CD14-positive monocyte (primary cell): ENCODE results near the gene DNAJC11. TPM values are rescaled to one million over a fixed set of nuclear protein-coding genes. Genes with fewer than 3 reads are reported as not detected.

Source experiments
- DNase-seq, 3 donors: peaks; one replicate each; pipeline ENCODE4 v3.0.0-alpha.2; 2011 to 2022
- H2AFZ ChIP-seq: 2 replicates; pipeline ENCODE4 v1.6.0; 2012; ENCODE audit warnings: mild to moderate bottlenecking, low read depth, low read length, inconsistent platforms; ENCODE audit not compliant: insufficient read depth, poor library complexity, severe bottlenecking
- H3K27ac ChIP-seq, 2 donors: 1 replicate in 1 of 2; 2 replicates in 1 of 2; pipeline ENCODE4 v1.5.1; 2012 to 2013; ENCODE audit warnings: low read length in 2 of 2, control low read depth in 1 of 2, inconsistent platforms in 1 of 2, low read depth in 1 of 2, mild to moderate bottlenecking in 1 of 2
- H3K27me3 ChIP-seq, 2 donors: one replicate each; pipeline versions ENCODE4 v1.6.0 to v1.6.1; 2011 to 2013; ENCODE audit warnings: low read length in 2 of 2; ENCODE audit not compliant: control insufficient read depth in 2 of 2, insufficient read depth in 2 of 2
- H3K36me3 ChIP-seq, 2 donors: replicated peaks in 1 of 2; 1 replicate in 1 of 2; 2 replicates in 1 of 2; pipeline versions ENCODE4 v1.5.1 to v1.6.1; 2012 to 2013; ENCODE audit warnings: low read length in 2 of 2, control low read depth in 1 of 2, inconsistent platforms in 1 of 2, mild to moderate bottlenecking in 1 of 2; ENCODE audit not compliant: insufficient read depth in 2 of 2, control insufficient read depth in 1 of 2
- H3K4me1 ChIP-seq, 2 donors: 1 replicate in 1 of 2; 2 replicates in 1 of 2; pipeline versions ENCODE4 v1.5.1 to v1.6.1; 2012 to 2013; ENCODE audit warnings: low read length in 2 of 2, control low read depth in 1 of 2, inconsistent platforms in 1 of 2, mild to moderate bottlenecking in 1 of 2, moderate library complexity in 1 of 2; ENCODE audit not compliant: insufficient read depth in 2 of 2, control insufficient read depth in 1 of 2
- H3K4me2 ChIP-seq: replicated peaks from 2 replicates; pipeline ENCODE3; 2012; ENCODE audit warnings: low read length, moderate library complexity, mild to moderate bottlenecking; ENCODE audit not compliant: poor library complexity, severe bottlenecking; ENCODE audit errors: extremely low read depth
- H3K4me3 ChIP-seq, 3 experiments: fragments of 200-600 bp in 1 of 3; sonication (generic) in 1 of 3; replicated peaks in 1 of 3; 1 replicate in 2 of 3; 2 replicates in 1 of 3; pipeline ENCODE4 v1.5.1; 2011 to 2013; ENCODE audit warnings: low read length in 3 of 3, mild to moderate bottlenecking in 3 of 3, control low read depth in 2 of 3, low read depth in 2 of 3, inconsistent platforms in 1 of 3, moderate library complexity in 1 of 3
- H3K79me2 ChIP-seq: 2 replicates; pipeline ENCODE4 v1.6.0; 2012; ENCODE audit warnings: mild to moderate bottlenecking, control low read depth, inconsistent platforms, low read length, moderate library complexity; ENCODE audit not compliant: insufficient read depth
- H3K9ac ChIP-seq: 2 replicates; pipeline ENCODE4 v1.6.0; 2017; ENCODE audit warnings: low read length, mild to moderate bottlenecking; ENCODE audit not compliant: insufficient read depth, poor library complexity, severe bottlenecking
- H3K9me3 ChIP-seq, 2 donors: replicated peaks in 1 of 2; 1 replicate in 1 of 2; 2 replicates in 1 of 2; pipeline versions ENCODE4 v1.5.1 to v1.6.1; 2012 to 2013; ENCODE audit warnings: low read length in 2 of 2, control low read depth in 1 of 2; ENCODE audit not compliant: control insufficient read depth in 1 of 2, insufficient read depth in 1 of 2
- H4K20me1 ChIP-seq: 2 replicates; pipeline ENCODE4 v1.6.0; 2012; ENCODE audit warnings: mild to moderate bottlenecking, low read length, control low read depth, moderate library complexity; ENCODE audit not compliant: insufficient read depth
- H3K27ac Mint-ChIP-seq, 7 donors: one replicate each; pipeline ENCODE4 v1.8.0; 2020; ENCODE audit warnings: mild to moderate bottlenecking in 7 of 7, mixed read lengths in 7 of 7, moderate library complexity in 6 of 7, inconsistent platforms in 2 of 7
- H3K27me3 Mint-ChIP-seq, 3 donors: one replicate each; pipeline ENCODE4 v1.8.0; 2021 to 2022; ENCODE audit warnings: low read depth in 3 of 3, mild to moderate bottlenecking in 3 of 3, mixed read lengths in 3 of 3, moderate library complexity in 3 of 3, inconsistent platforms in 1 of 3
- H3K36me3 Mint-ChIP-seq, 2 donors: one replicate each; pipeline ENCODE4 v1.8.0; 2020; ENCODE audit warnings: mixed read lengths in 2 of 2, inconsistent platforms in 1 of 2, mild to moderate bottlenecking in 1 of 2
- H3K4me1 Mint-ChIP-seq: one replicate; pipeline ENCODE4 v1.8.0; 2020; ENCODE audit warnings: mild to moderate bottlenecking, mixed read lengths
- H3K4me3 Mint-ChIP-seq, 2 donors: one replicate each; pipeline ENCODE4 v1.8.0; 2020; ENCODE audit warnings: mild to moderate bottlenecking in 2 of 2, mixed read lengths in 2 of 2, moderate library complexity in 1 of 2
- H3K9me3 Mint-ChIP-seq, 7 donors: one replicate each; pipeline ENCODE4 v1.8.0; 2020 to 2022; ENCODE audit warnings: mixed read lengths in 7 of 7, mild to moderate bottlenecking in 6 of 7, moderate library complexity in 6 of 7, inconsistent platforms in 2 of 7
- WGBS: methylation state at CpG from one replicate; pipeline ENCODE4 v1.1.5; 2013; ENCODE audit warnings: missing lambda C conversion rate; ENCODE audit not compliant: insufficient coverage; 5-methylcytosine and 5-hydroxymethylcytosine counted together
- intact Hi-C, 2 donors: fragments of 100-400 bp; cut with micrococcal nuclease; formaldehyde crosslinking; loops; one replicate each; pipeline versions ENCODE4 v1.15.0 to v1.15.1; 2023
- polyA plus RNA-seq, 3 donors: library from polyadenylated mRNA; depleted of rRNA in 1 of 3; unstranded in 2 of 3; stranded (reverse) in 1 of 3; fragments of 300-500 nt in 2 of 3; fragments of >200 nt in 1 of 3; fragmentation: Illumina TruSeq in 2 of 3; gene quantifications; 1 replicate in 2 of 3; 2 replicates in 1 of 3; pipeline ENCODE4 v1.2.3, GENCODE V29; 2012 to 2021
- TF ChIP-seq, protein P1 (sequence below): fragments of 200-600 bp; IDR thresholded peaks from one replicate; pipeline ENCODE4 v1.8.0; 2022; ENCODE audit warnings: antibody characterized with exemption, mild to moderate bottlenecking

DNAJC11 gene
- polyA plus RNA-seq, 3 donors, result 9.7 to 19.9 (median 15.8) TPM

DNA sequence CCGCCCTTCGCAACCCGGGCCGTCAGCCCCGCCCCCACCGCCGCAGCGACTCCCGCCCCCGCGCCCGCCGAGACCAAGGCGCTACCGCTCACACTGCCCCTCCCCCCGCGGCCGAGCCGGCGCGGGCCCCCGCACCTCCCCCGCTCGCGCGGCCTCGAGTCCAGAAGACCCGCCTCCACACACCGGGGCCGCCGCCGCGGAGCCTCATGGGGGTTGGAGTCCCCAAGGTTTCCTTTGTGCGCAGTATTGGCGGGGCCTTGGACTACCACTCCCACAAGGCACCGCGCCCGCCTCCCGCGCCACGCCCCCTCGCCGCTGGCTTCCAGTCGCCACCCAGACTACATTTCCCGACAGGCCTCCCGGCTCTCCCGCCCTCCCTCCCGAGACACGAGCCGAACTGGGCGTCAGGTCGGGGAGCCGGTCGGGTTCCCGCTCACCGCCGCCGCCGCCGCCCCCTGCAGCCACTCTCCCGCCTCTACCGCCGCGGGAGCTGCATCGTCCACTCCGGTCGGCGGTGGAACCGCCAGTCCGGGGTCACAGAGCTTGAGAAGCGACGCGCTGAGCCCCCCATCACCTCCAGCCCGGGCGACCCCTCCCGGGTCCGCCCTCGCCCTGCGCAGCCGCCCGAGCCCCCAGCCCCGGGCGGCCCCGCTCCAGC, 88.1 kb downstream of the DNAJC11 start, which contains the start of gene PHF13:
PHF13 (plus strand) TSS at position 371 of the 658 bp plus-strand sequence. CDS start 336 bp downstream, outside the sequence.
- Mint-ChIP-seq H3K9me3 (peaks cover 0 to 4% (median 0%) of the 10 kb centered on the region in 7 donors), H3K27me3 (peaks cover 11 to 21% (median 17%) of the 10 kb centered on the region in 3 donors), H3K27ac (peak within 1 kb of the TSS; percentile 72 to 90 (median 80)), H3K36me3 (peaks cover 8 to 18% of the 10 kb centered on the region in 2 donors), H3K4me1 (peaks cover 16% of the 10 kb centered on the region), H3K4me3 (peak within 1 kb of the TSS; percentile 88 to 94)
- peaks cover 16 to 19% of the 10 kb centered on the region in 2 donors for H3K4me1 ChIP-seq
- DNase-seq, result peak; percentile 98
- intact Hi-C loops, result loop anchor here in 1 of 2 donors (1.0 kb wide), 2 partner anchors 10 to 33 kb away; no protein-coding TSS in a partner anchor
- peak within 1 kb of the TSS; percentile 31 to 76 for H3K27ac ChIP-seq
- peaks cover 6% of the 10 kb centered on the region for H3K79me2 ChIP-seq
- peaks cover 5 to 13% of the 10 kb centered on the region in 2 donors for H3K27me3 ChIP-seq
- H3K9ac ChIP-seq, result peak within 1 kb of the TSS; percentile 77
- H2AFZ ChIP-seq, result peak within 1 kb of the TSS; percentile 91
- 0% methylated on average over 64 of the region's 84 CpGs for WGBS
- H4K20me1 ChIP-seq, result peaks cover 6% of the 10 kb centered on the region
- H3K36me3 ChIP-seq, result no peaks in the 10 kb centered on the region
- peak within 1 kb of the TSS; percentile 85 for H3K4me2 ChIP-seq
- H3K9me3 ChIP-seq, result no peaks in the 10 kb centered on the region
- TF ChIP-seq, protein P1, sequence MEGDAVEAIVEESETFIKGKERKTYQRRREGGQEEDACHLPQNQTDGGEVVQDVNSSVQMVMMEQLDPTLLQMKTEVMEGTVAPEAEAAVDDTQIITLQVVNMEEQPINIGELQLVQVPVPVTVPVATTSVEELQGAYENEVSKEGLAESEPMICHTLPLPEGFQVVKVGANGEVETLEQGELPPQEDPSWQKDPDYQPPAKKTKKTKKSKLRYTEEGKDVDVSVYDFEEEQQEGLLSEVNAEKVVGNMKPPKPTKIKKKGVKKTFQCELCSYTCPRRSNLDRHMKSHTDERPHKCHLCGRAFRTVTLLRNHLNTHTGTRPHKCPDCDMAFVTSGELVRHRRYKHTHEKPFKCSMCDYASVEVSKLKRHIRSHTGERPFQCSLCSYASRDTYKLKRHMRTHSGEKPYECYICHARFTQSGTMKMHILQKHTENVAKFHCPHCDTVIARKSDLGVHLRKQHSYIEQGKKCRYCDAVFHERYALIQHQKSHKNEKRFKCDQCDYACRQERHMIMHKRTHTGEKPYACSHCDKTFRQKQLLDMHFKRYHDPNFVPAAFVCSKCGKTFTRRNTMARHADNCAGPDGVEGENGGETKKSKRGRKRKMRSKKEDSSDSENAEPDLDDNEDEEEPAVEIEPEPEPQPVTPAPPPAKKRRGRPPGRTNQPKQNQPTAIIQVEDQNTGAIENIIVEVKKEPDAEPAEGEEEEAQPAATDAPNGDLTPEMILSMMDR, result no peak
- peak within 1 kb of the TSS; percentile 72 to 90 (median 89) for H3K4me3 ChIP-seq

DNA sequence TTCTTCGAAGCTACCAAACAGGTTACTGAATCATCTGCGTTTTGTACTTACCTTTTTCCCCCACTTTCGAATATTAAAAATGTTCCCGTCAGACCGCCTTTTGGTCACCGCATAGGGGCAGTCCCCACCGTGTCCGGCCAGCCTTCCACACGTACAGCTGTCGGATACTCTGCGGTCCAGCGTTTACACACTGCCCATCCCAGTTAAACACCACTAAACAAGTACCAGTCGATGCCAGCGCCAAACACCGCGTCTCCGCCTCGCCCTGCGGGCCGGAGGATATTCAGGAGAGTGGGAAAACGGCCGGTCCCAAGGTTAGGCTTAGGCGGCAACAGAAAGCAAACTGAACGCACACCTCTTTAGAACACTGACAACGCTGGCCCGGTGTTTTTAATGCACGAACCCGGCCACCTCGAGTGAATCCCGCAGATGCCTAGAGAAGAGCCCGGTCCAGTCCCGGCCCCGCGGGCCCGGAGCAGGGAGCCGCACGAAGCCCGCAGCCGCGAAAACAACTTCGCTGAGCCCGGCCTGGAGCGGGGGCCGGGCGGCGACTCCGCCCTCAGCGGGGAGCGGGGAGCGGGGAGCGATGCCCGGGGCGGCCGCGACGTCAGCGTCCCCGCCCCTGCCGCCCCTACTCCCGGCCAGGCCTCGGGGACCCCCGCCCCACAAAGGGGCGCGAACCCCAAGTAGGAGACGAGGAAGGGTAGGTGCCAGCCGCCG, 88.8 kb downstream of the DNAJC11 start:
- Mint-ChIP-seq H3K4me1 (peaks cover 16% of the 10 kb centered on the region), H3K4me3 (peak overlapping the region; percentile 88 to 94), H3K27ac (peak overlapping the region; percentile 72 to 90 (median 80)), H3K9me3 (peaks cover 0 to 4% (median 0%) of the 10 kb centered on the region in 7 donors), H3K27me3 (peaks cover 11 to 25% (median 17%) of the 10 kb centered on the region in 3 donors), H3K36me3 (peaks cover 8 to 14% of the 10 kb centered on the region in 2 donors)
- Histone ChIP-seq H3K27me3 (peaks cover 5 to 13% of the 10 kb centered on the region in 2 donors), H3K4me2 (peak overlapping the region; percentile 85), H3K9me3 (no peaks in the 10 kb centered on the region), H3K9ac (peak overlapping the region; percentile 77), H3K79me2 (peaks cover 5% of the 10 kb centered on the region), H3K27ac (peak overlapping the region; percentile 31 to 76), H4K20me1 (peaks cover 6% of the 10 kb centered on the region), H2AFZ (peak overlapping the region; percentile 91), H3K36me3 (no peaks in the 10 kb centered on the region), H3K4me1 (peaks cover 16 to 19% of the 10 kb centered on the region in 2 donors), H3K4me3 (peak overlapping the region; percentile 72 to 90 (median 88))
- under 1% methylated on average over 61 of the region's 67 CpGs for WGBS
- intact Hi-C loops, result loop anchor here in 1 of 2 donors (1.0 kb wide), 2 partner anchors 10 to 32 kb away; no protein-coding TSS in a partner anchor
- TF ChIP-seq, protein P1, result no peak
- peak in 2 of 3 donors; percentile 10 to 39 for DNase-seq
